DOHH2 (cell line): ENCODE measurements around the gene DHCR24.

ENCODE experiments used
- H3F3A ChIP-seq: fragments of 200-600 bp; sonication (generic), shearing (Covaris generic); 2 replicates; pipeline ENCODE4 v1.6.0; 2016; ENCODE audit warnings: antibody characterized with exemption, mild to moderate bottlenecking; ENCODE audit not compliant: control insufficient read depth, insufficient read depth
- H3K27ac ChIP-seq: fragments of 200-600 bp; sonication (generic); 2 replicates; pipeline ENCODE4 v1.5.1; 2014; ENCODE audit warnings: low read depth, mild to moderate bottlenecking, low read length, moderate library complexity
- H3K27me3 ChIP-seq: fragments of 200-600 bp; sonication (generic); 2 replicates; pipeline ENCODE4 v1.6.1; 2014; ENCODE audit warnings: mild to moderate bottlenecking, low read length, mixed read lengths; ENCODE audit not compliant: control insufficient read depth
- H3K36me3 ChIP-seq: fragments of 200-600 bp; sonication (generic); 2 replicates; pipeline ENCODE4 v1.6.1; 2014; ENCODE audit warnings: mild to moderate bottlenecking, low read length, moderate library complexity, mixed read lengths; ENCODE audit not compliant: control insufficient read depth
- H3K4me1 ChIP-seq: fragments of 200-600 bp; sonication (generic); 2 replicates; pipeline ENCODE4 v1.6.1; 2014; ENCODE audit warnings: mild to moderate bottlenecking, low read length, mixed read lengths; ENCODE audit not compliant: control insufficient read depth
- H3K4me2 ChIP-seq: fragments of 200-600 bp; sonication (generic); 2 replicates; pipeline ENCODE4 v1.6.0; 2014; ENCODE audit warnings: mild to moderate bottlenecking, low read length, moderate library complexity
- H3K4me3 ChIP-seq: fragments of 200-600 bp; sonication (generic); 2 replicates; pipeline ENCODE4 v1.5.1; 2014; ENCODE audit warnings: mild to moderate bottlenecking, low read length, mixed read lengths
- H3K79me2 ChIP-seq: fragments of 200-600 bp; sonication (generic); 2 replicates; pipeline ENCODE4 v1.6.1; 2014; ENCODE audit warnings: mild to moderate bottlenecking, low read length, mixed read lengths; ENCODE audit not compliant: control insufficient read depth
- H3K9me2 ChIP-seq: fragments of 200-600 bp; sonication (generic); replicated peaks from 2 replicates; pipeline ENCODE4 v1.6.1; 2014; ENCODE audit warnings: mild to moderate bottlenecking, low read length, mixed read lengths; ENCODE audit not compliant: control insufficient read depth
- H3K9me3 ChIP-seq: fragments of 200-600 bp; sonication (generic); 2 replicates; pipeline ENCODE4 v1.6.1; 2014; ENCODE audit warnings: antibody characterized with exemption, low read length, mixed read lengths; ENCODE audit not compliant: control insufficient read depth, insufficient read depth
- H4K20me1 ChIP-seq: fragments of 200-600 bp; sonication (generic); 2 replicates; pipeline ENCODE4 v1.6.0; 2014; ENCODE audit warnings: low read depth, mild to moderate bottlenecking, antibody characterized with exemption, low read length, moderate library complexity; ENCODE audit not compliant: control insufficient read depth, insufficient read depth
- CTCF ChIP-seq: fragments of 200-600 bp; sonication (generic); IDR thresholded peaks from one replicate; pipeline ENCODE4 v1.5.1; 2014; ENCODE audit warnings: antibody characterized with exemption, mild to moderate bottlenecking, low read depth, low read length; ENCODE audit not compliant: poor library complexity, severe bottlenecking
- EZH2phosphoT487 ChIP-seq: fragments of 200-600 bp; sonication (generic); IDR thresholded peaks from 2 replicates; pipeline ENCODE4 v1.6.1; 2017; ENCODE audit warnings: borderline replicate concordance, mild to moderate bottlenecking, antibody characterized with exemption, low read length, moderate library complexity, mixed read lengths

Gene DHCR24

GRCh38 chr1:54866801-54867716 lies 19.9 kb downstream of the DHCR24 start:
- Histone ChIP-seq H3K27me3 (no peaks in the 10 kb centered on the region), H3K4me3 (no peak overlapping the region), H4K20me1 (no peaks in the 10 kb centered on the region; the same call in 1 of the 2 replicates), H3K27ac (no peak overlapping the region), H3K4me1 (no peaks in the 10 kb centered on the region), H3F3A (no peaks in the 10 kb centered on the region), H3K9me3 (no peaks in the 10 kb centered on the region), H3K9me2 (no peaks in the 10 kb centered on the region), H3K36me3 (peaks cover 92% of the 10 kb centered on the region), H3K79me2 (peaks cover 8% of the 10 kb centered on the region; the same call in 1 of the 2 replicates), H3K4me2 (no peak overlapping the region)
- TF ChIP-seq EZH2phosphoT487 (no peak), CTCF (no peak)

- TF ChIP-seq CTCF (no peak), EZH2phosphoT487 (no peak)
- Histone ChIP-seq H3K4me3 (no peak overlapping the region), H3K4me2 (no peak overlapping the region), H3K36me3 (peaks cover 90% of the 10 kb centered on the region), H4K20me1 (no peaks in the 10 kb centered on the region; the same call in 1 of the 2 replicates), H3K4me1 (peaks cover 3% of the 10 kb centered on the region; the same call in 1 of the 2 replicates), H3K9me2 (no peaks in the 10 kb centered on the region), H3K79me2 (peaks cover 3% of the 10 kb centered on the region; the same call in 1 of the 2 replicates), H3F3A (no peaks in the 10 kb centered on the region), H3K27ac (no peak overlapping the region), H3K27me3 (no peaks in the 10 kb centered on the region), H3K9me3 (no peaks in the 10 kb centered on the region)
These were observed 21.5 kb downstream of the DHCR24 start for GRCh38 chr1:54865238-54866073.

- Histone ChIP-seq H3K27ac (no peak overlapping the region), H3K4me1 (peaks cover 3% of the 10 kb centered on the region; the same call in 1 of the 2 replicates), H3K79me2 (peaks cover 3% of the 10 kb centered on the region; the same call in 1 of the 2 replicates), H3K36me3 (peaks cover 95% of the 10 kb centered on the region), H3K9me3 (no peaks in the 10 kb centered on the region), H3K4me3 (no peak overlapping the region), H3K9me2 (no peaks in the 10 kb centered on the region), H3F3A (no peaks in the 10 kb centered on the region), H3K4me2 (no peak overlapping the region), H3K27me3 (no peaks in the 10 kb centered on the region), H4K20me1 (no peaks in the 10 kb centered on the region; the same call in 1 of the 2 replicates)
- TF ChIP-seq EZH2phosphoT487 (no peak), CTCF (no peak)
These were observed 22.4 kb downstream of the DHCR24 start for GRCh38 chr1:54864460-54865208.
